ENCODE results near the gene ERGIC1. TPM values are rescaled to one million over a fixed set of nuclear protein-coding genes. Genes with fewer than 3 reads are reported as not detected.
A peak's percentile ranks its signal among the peaks of the same experiment; 100 is the strongest.

The ERGIC1 gene
- total and polyA plus RNA-seq, 2 of the 8 experiments (the other 6 are each of a cell fraction or from before 2014, with no cell fraction given) = 95.3 to 106 TPM

DNA sequence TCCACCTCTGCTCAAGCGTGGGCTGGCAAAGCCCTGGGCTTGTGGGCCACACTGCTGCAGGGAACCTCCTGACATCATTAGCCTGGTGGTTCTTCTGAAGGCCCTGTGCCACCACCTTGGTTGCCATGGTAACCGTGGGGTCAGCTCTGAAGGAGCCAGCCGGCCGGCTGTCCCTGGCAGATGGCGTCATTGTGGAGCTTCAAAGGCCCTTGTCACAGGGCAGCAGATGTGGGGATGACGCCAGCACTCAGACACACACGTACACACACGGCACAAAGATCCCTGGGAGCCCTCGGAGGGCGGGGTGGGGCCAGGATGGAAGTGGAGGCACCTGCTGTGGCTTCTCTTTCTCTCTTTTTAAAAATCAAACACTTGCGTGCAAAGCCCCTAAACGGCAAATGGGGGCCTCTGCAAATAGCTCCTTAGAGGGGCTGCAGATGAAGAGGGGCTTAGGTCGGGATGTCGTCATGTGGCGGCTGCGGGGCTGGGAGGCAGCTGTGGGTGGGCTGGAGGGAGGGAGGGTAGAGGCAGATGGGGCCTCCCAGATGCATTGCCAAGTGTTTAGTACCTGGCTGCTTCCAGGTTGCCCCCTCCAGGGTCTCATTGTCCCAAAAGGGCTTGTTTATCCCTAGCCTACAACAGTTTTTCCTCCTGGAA lies 105.7 kb downstream of the ERGIC1 start:
- Histone ChIP-seq H3K9ac (replicated peaks in 1 of 4; ENCODE audit: extremely low read depth in 1 of 4, low read depth in 3 of 4, low read length in 3 of 4) (no peak overlapping the region), H3K79me2 (ENCODE audit: control insufficient read depth in 1 of 2, insufficient read depth in 2 of 2, low read length in 2 of 2) (no peaks in the 10 kb centered on the region), H3K23ac (ENCODE audit: insufficient read length) (no peak overlapping the region), H3K14ac (ENCODE audit: insufficient read length) (no peak overlapping the region), H3K27me3 (replicated peaks in 1 of 4; ENCODE audit: control insufficient read depth in 3 of 4, extremely low read depth in 1 of 4, insufficient read depth in 3 of 4, low read length in 3 of 4) (no peaks in the 10 kb centered on the region), H2AK5ac (ENCODE audit: low read depth, low read length) (peak overlapping the region; percentile 9; the same call in 1 of the 2 replicates), H2BK20ac (ENCODE audit: low read length) (no peak overlapping the region), H2AFZ (ENCODE audit: low read length) (no peak overlapping the region), H2BK120ac (replicated peaks; ENCODE audit: low read depth, low read length) (no peak overlapping the region), H2BK5ac (ENCODE audit: low read depth, low read length) (peak overlapping the region; percentile 60; the same call in 1 of the 2 replicates), H3K36me3 (ENCODE audit: control insufficient read depth in 2 of 4, insufficient read depth in 4 of 4, low read length in 3 of 4) (peaks cover 6 to 31% (median 23%) of the 10 kb centered on the region in 4 experiments; a peak in 7 of 8 replicates), H2BK12ac (ENCODE audit: low read depth, low read length) (no peak overlapping the region), H3K4me2 (ENCODE audit: insufficient read depth in 1 of 2, low read depth in 2 of 2, low read length in 2 of 2) (no peak overlapping the region), H3K56ac (replicated peaks; ENCODE audit: insufficient read length, low read depth, low read length) (no peak overlapping the region), H3K27ac (ENCODE audit: low read depth, low read length) (no peak overlapping the region; the same call in 1 of the 2 replicates), H4K5ac (ENCODE audit: insufficient read length, low read depth, low read length) (no peak overlapping the region), H3K23me2 (ENCODE audit: low read depth, low read length) (no peaks in the 10 kb centered on the region), H4K8ac (ENCODE audit: extremely low read depth, insufficient read depth, low read length) (no peak overlapping the region; the same call in 1 of the 2 replicates), H3K79me1 (ENCODE audit: low read depth, low read length) (no peaks in the 10 kb centered on the region), H3K4me1 (replicated peaks in 1 of 4; ENCODE audit: control insufficient read depth in 3 of 4, insufficient read depth in 4 of 4, low read length in 3 of 4) (peaks cover 4 to 15% (median 9%) of the 10 kb centered on the region in 4 experiments; a peak in 5 of 7 replicates), H3K9me3 (ENCODE audit: insufficient read depth in 2 of 2, low read depth in 1 of 2, low read length in 1 of 2) (no peaks in the 10 kb centered on the region), H3K4ac (replicated peaks; ENCODE audit: insufficient read length, low read depth, low read length) (no peak overlapping the region), H3K4me3 (ENCODE audit: extremely low read depth in 1 of 4, insufficient read depth in 2 of 4, low read depth in 3 of 4, low read length in 4 of 4) (no peak overlapping the region), H2BK15ac (ENCODE audit: low read length) (no peak overlapping the region), H3K18ac (ENCODE audit: extremely low read depth, low read length) (no peak overlapping the region), H4K20me1 (replicated peaks in 1 of 2; ENCODE audit: control insufficient read depth in 1 of 2, insufficient read depth in 2 of 2, low read length in 2 of 2) (peaks cover 0 to 2% of the 10 kb centered on the region in 2 experiments), H4K91ac (replicated peaks; ENCODE audit: insufficient read length, low read length) (no peak overlapping the region)
- ChIA-PET POLR2A (ENCODE audit: partially characterized antibody) (interaction anchor here (1.2 kb wide), 1 partner anchor 20 kb away, joined by 3 read pairs; the partner anchor contains the start of gene RPL26L1), CTCF (ENCODE audit: partially characterized antibody) (interaction anchor here (0.6 to 7.9 kb wide), 30 partner anchors 8 to 1587 kb away, joined by 3 to 61 read pairs (median 4); partner anchors contain the start of genes ATP6V0E1, DUSP1 and RPL26L1)
- WGBS, 2 experiments (ENCODE audit: extremely low coverage in 1 of 2, insufficient coverage in 1 of 2, insufficient read length in 1 of 2, insufficient replicate concordance in 2 of 2, low coverage in 1 of 2, low lambda C conversion rate in 2 of 2, missing lambda C conversion rate in 1 of 2) = 97% methylated on average over 14 of the region's 16 CpGs; no CpG with 5 or more reads in 1 of the 2 experiments
- FAIRE-seq (no peak), DNase-seq (ENCODE audit: low read depth in 1 of 2, low spot score in 2 of 2) (no peak)
- no peak for TF ChIP-seq MAFK (IDR thresholded peaks at IDR 0.05; ENCODE audit: low read depth, low read length)
- TF ChIP-seq SP1 (IDR thresholded peaks at IDR 0.05; ENCODE audit: low read depth, low read length) = no peak
- TF ChIP-seq RNF2 (IDR thresholded peaks at IDR 0.05; ENCODE audit: borderline replicate concordance, low read depth, low read length, missing control alignments, poor library complexity, severe bottlenecking) = no peak
- TF ChIP-seq RAD21 (IDR thresholded peaks at IDR 0.05 in 1 of 2, conservative IDR thresholded peaks at IDR 0.05 in 1 of 2; ENCODE audit: low read depth in 2 of 2, low read length in 2 of 2) = no peak
- TF ChIP-seq HDAC2 (IDR thresholded peaks at IDR 0.05; ENCODE audit: borderline replicate concordance in 1 of 2, low read depth in 2 of 2, low read length in 2 of 2) = no peak
- no peak for TF ChIP-seq TAF7 (optimal IDR thresholded peaks at IDR 0.05; ENCODE audit: borderline replicate concordance, low read depth, low read length)
- TF ChIP-seq RFX5 (IDR thresholded peaks at IDR 0.05; ENCODE audit: borderline replicate concordance, low read depth, low read length) = no peak
- no peak for TF ChIP-seq SAP30 (IDR thresholded peaks at IDR 0.05; ENCODE audit: insufficient read depth, insufficient replicate concordance, low read length)
- no peak for TF ChIP-seq CTBP2 (IDR thresholded peaks at IDR 0.05; ENCODE audit: borderline replicate concordance, insufficient read depth, insufficient read length, low read length)
- no peak for TF ChIP-seq EZH2 (IDR thresholded peaks at IDR 0.05; ENCODE audit: low read depth, low read length, severe bottlenecking)
